DMS153 treated with DMSO at 0.1 percent for 48 hours (cell line): ENCODE data around the gene ATRNL1.

ENCODE experiments used
- DNase-seq: peaks from one replicate; lab custom pipeline; 2025; ENCODE audit not compliant: unreplicated experiment; lab: John Stamatoyannopoulos, UW

ATRNL1 gene

GRCh38 chr10:115882021-115882420 is 788.9 kb downstream of the ATRNL1 start:
- no peak for DNase-seq

- no peak for DNase-seq
Observed at GRCh38 chr10:115883372-115883771, 790.2 kb downstream of the ATRNL1 start.

- DNase-seq, result no peak
Observed at GRCh38 chr10:115884331-115884730, 791.2 kb downstream of the ATRNL1 start.

- DNase-seq, result no peak
Observed at GRCh38 chr10:115895166-115895565, 802.0 kb downstream of the ATRNL1 start.

- DNase-seq, result no peak
Observed at GRCh38 chr10:115898242-115898641, 805.1 kb downstream of the ATRNL1 start.

GRCh38 chr10:115902596-115902995 is 809.4 kb downstream of the ATRNL1 start:
- DNase-seq, result no peak

GRCh38 chr10:115903207-115903606 is 810.0 kb downstream of the ATRNL1 start:
- no peak for DNase-seq

GRCh38 chr10:115903845-115904244 is 810.7 kb downstream of the ATRNL1 start:
- no peak for DNase-seq

GRCh38 chr10:115909037-115909436 is 815.9 kb downstream of the ATRNL1 start:
- DNase-seq, result no peak

GRCh38 chr10:115909962-115910731 is 817.0 kb downstream of the ATRNL1 start:
- no peak for DNase-seq

- DNase-seq, result no peak
Observed at GRCh38 chr10:115914475-115914874, 821.3 kb downstream of the ATRNL1 start.

- DNase-seq, result no peak
Observed at GRCh38 chr10:115915429-115915828, 822.3 kb downstream of the ATRNL1 start.

GRCh38 chr10:115918812-115919211 is 825.6 kb downstream of the ATRNL1 start:
- no peak for DNase-seq

- DNase-seq, result no peak
Observed at GRCh38 chr10:115921795-115922194, 828.6 kb downstream of the ATRNL1 start.

GRCh38 chr10:115931309-115931708 is 838.1 kb downstream of the ATRNL1 start:
- DNase-seq, result no peak

GRCh38 chr10:115932099-115932498 is 838.9 kb downstream of the ATRNL1 start:
- DNase-seq, result no peak

GRCh38 chr10:115933098-115933497 is 839.9 kb downstream of the ATRNL1 start:
- no peak for DNase-seq

GRCh38 chr10:115935731-115936130 is 842.6 kb downstream of the ATRNL1 start:
- no peak for DNase-seq

GRCh38 chr10:115936926-115937767 is 844.0 kb downstream of the ATRNL1 start:
- no peak for DNase-seq

GRCh38 chr10:115937768-115938056 is 844.5 kb downstream of the ATRNL1 start:
- no peak for DNase-seq

- no peak for DNase-seq
Observed at GRCh38 chr10:115939101-115939854, 846.1 kb downstream of the ATRNL1 start.

GRCh38 chr10:115941361-115941771 is 848.2 kb downstream of the ATRNL1 start:
- no peak for DNase-seq
